NCI-H748 treated with DMSO at 0.1 percent for 48 hours (cell line): ENCODE data around the gene MBNL3.
"Not testable (repeated sequence)": the region's sequence is repeated elsewhere in the genome, so short reads cannot be mapped to it uniquely, and the experiment has no call there.

Experiments
- DNase-seq: peaks from one replicate; lab custom pipeline; 2025; lab: John Stamatoyannopoulos, UW

Gene MBNL3

DNA sequence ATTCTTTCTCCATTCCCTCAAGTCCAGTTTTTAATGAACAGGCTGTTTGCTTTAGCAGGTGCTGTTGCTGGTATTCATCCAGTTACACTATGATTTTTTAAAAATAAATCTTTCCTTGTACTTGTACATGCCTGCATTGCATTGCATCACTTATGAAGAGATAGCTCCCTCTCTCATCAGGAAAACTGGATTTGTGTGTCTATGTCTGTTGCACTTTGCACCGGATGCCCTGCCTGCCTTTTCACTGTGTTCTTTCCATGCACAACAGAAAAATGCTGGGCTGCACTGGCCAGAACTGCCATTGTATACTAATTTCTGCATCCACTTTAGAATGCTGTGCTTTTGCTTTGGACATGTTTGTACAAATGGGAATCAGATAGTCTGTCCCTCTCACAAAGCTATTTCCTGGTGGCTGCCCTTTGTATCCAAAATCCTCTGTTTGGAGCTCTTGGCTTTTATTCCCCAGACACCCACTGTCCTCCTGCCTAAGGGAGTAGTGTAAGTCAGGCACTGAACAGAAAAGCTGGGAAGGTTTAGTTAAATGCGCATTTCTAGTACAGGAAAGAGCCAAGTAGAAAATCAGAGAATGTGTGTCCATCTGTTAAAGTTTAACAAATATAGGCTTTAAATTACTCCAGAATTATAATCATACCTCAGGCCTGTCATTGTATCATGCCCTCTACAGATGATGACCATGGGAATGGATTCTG, 119.1 kb downstream of the MBNL3 start:
- DNase-seq = no peak

DNA sequence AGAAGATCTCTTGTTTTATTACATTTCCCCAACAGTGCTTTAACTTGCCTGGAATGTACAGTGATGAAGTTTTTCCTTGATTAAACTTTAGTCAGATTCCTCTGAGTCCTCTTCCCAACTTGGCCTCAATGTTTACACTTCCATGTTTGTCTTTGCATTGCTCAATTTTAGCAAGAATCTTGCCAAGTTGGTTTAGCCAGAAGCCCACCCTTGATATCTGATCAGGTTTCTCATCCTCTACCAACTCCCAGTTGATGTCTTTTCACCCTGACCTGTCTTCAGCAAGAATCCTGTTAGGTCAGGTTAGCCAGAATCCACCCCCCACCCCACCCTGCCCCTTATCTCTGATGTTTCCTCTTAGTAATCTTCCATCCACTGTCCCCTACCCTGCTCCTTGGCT, 120.9 kb downstream of the MBNL3 start:
- no peak for DNase-seq

DNA sequence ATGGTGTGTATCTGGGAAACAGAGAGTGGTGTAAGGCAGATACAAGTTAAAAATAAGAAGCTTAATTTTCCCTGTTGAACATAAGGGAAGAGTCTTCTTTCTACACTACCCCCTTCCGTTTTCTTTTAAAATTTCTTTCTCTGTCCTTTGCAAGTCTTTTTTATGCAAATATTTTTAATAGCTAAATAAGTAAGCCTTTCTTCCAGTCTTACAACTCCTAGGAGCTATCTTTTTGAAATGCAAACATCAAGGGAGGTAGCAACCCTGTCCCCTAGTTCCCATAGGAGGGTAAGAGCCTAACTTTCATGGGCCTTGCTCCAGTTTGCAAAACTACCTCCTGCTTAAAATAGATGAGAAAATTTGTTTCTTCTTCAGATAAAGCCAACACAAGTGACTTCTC, 121.5 kb downstream of the MBNL3 start:
- DNase-seq = no peak

DNA sequence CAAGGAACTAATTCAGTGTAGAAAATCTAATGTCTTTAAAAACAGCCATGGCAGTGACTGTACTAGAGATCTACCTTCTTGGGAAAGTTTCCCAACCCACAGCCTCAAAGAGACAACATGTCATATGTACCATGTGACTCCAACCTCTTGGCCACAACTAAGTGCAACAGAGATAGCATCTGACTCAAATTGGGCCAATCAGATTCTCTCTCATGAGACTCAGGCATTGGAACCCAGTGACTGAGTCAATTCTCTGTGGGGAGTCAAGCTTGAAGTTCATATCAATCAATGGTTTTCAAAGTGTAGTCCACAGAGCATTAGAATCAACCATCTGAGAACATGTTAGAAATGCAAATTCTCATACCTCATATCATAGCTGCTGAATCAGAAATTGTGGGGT, 123.3 kb downstream of the MBNL3 start:
- no peak for DNase-seq

DNA sequence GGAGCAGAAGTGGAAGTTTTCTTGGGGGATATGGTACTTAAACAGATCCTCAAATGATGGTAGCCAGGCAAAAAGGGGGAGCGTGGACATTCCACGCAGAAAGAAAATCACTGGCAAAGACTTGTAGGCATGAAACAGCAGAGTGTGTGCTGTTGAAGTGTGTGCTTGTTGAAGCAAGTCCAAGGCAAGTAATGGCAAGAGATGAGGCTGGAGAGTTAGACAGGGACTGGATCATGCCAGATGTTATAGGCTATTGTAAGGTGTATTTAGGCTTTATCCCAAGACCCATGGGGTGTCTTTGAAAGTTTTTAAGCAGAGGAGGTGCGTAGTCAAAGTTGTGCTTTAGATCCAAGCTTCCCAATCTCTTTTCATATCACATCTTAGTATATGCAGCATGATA, 124.5 kb downstream of the MBNL3 start:
- no peak for DNase-seq

DNA sequence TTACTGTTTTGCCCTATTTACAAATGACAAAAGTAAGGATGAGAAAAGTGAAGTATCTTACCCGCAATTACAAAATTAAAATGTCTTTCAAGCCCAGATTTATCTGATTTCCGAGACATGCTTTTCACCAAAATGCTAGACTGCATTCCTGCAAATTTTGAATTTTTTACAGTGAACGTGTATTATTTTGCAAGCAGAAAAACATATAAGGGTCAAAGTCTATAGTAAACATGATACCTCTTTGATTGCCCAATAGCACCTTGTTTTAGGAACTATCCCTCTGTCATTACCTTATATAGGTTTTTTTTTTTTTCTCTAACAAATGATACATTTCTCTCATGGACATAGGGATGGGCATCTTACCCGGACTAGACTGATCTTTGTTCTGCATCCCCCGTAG, 135.4 kb downstream of the MBNL3 start:
- no peak for DNase-seq

DNA sequence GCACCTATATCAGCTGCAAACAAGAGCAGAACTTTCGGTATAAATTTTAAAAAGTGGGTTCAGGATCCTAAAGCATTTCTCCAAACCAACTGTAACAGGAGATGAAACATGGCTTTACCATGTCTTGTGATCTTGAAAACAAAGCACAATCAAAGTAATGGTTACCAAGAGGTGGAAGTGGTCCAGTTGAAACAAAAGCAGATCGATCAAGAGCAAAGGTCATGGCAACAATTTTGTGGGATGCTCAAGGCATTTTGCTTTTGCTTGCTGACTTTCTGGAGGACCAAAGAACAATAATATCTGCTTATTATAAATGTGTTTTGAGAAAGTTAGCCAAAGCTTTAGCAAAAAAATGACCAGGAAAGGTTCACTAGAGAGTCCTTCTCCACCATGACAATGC, 152.7 kb downstream of the MBNL3 start:
- no peak for DNase-seq

DNA sequence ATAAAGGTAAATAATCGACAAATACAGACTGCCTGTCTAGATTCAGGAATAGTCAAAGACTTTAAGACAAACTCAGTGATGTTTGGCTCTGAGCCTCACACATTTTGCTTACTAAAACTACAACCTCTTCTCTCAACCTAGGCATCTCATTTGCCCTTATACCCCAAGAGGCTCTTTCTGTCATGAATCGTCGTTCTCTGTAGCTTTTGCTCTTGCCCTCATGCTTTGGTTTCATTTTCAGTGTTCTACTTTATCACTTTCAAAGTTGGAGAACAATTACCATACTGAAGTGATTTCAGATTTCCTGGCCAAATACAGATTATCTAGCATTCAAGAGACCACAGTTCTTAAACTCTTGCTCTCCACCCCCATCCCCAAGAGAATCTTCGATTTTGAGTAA, 155.5 kb downstream of the MBNL3 start:
- DNase-seq = no peak

DNA sequence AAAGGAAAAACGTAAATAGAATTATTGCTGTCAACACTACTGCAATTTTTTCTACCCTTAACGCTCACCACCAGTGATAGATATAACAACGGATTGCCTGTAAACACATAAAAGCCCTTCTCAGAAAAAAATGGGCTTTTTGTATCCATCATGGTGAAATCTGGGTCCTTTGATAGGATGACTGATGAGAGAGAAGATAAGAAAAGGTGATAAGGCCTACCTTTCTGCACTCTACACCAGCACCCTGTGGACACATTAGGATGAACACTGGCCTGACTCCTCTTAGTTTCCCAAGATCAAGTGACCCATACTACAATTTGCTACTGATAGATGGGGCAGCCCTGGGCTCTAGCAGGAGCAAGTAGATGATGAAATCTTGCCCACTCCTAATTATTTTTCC, 157.3 kb downstream of the MBNL3 start:
- DNase-seq = no peak

DNA sequence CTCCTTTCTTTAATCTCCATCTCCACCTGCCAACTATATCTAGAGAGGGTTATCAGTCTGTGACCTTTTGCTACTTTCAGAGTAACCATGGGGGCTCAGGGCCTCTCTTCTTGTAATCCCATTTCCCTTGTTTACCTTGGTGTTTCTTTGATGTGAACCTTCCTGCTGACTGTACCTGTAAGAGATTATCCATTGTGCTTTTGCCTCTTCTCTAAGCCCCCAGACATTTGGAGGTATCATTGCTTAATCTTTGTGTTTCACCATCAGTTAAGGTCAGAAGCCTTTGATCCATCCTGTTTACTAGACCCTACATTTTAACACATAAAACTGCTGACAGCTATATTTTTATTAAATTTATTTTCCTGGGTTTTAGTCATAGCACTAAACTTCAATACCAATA, 157.8 kb downstream of the MBNL3 start:
- DNase-seq = no peak

DNA sequence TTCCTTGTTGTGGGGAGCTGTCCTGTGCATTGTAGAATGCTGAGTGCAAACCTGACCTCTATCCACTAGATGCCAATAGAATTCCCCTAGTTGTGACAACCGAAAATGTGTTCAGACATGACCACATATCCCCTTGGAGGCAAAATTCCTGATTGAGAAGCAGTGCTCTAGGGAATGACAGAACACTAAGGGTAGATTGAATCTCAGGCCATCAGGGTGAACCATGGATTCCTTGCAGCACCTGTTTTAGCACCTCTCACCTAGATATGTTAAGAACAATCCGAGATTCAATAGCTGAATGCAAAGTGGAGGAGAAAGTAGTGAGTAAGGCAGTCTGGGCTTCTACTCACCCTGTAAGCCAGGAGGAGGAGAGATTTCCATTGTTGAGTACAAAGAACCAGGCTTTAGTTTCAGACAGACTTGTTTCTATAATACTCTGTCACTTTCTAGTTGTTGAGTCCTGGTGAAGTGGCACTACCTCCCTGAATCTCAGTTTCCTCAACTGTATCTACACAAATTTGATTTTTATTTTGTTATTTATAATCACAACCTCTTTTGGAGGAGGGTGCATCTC, 158.6 kb downstream of the MBNL3 start:
- DNase-seq = no peak

DNA sequence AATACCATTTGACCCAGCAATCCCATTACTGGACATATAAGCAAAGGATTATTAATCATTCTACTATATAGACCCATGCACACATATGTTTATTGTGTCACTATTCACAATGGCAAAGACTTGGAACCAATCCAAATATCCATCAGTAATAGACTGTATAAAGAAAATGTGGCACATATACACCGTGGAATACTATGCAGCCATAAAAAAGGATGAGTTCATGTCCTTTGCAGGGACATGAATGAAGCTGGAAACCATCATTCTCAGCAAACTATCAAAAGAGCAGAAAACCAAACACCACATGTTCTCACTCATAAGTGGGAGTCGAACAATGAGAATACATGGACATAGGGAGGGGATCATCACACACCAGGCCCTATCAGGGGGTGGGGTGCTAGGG, 161.9 kb downstream of the MBNL3 start:
- DNase-seq = not testable (repeated sequence)
